Occipital lobe (tissue), 3 donors: Measurements from ENCODE around the gene DPF1. TPM values are rescaled to one million over a fixed set of nuclear protein-coding genes. Genes with fewer than 3 reads are reported as not detected.

Experiments
- DNase-seq: peaks from one replicate; lab custom pipeline; 2025; lab: John Stamatoyannopoulos, UW
- small RNA-seq: library from RNA; depleted of rRNA; stranded (forward); fragments of <200 nt; gene quantifications from one replicate; pipeline ENCODE3, GENCODE V24; 2014
- total RNA-seq: library from RNA; depleted of rRNA; stranded (reverse); fragments of >200 nt; gene quantifications from one replicate; pipeline ENCODE4 v1.2.3, GENCODE V29; 2014

Gene DPF1
- total RNA-seq, 1 donor from 2014 or later: 37.4 TPM

DNA sequence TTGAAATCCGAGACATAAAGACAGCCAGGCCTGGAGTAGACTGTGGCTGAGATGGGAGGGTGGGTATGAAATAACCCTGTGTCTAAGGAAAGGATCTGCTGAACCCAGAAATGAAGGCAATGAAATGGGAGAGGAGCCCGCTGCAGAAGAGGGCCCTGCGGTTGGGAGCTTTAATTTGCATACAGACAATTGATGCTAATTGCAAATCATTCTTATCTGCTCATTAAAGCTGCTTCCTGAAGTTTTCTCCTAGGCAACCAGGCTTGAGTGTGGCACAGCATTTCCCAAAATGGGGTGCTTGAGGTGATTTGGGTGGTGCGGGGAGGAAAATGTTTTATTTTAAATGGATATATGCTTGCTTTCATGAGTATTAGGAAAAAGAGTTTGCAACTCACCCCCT lies 55.4 kb downstream of the DPF1 start:
- DNase-seq: no peak

DNA sequence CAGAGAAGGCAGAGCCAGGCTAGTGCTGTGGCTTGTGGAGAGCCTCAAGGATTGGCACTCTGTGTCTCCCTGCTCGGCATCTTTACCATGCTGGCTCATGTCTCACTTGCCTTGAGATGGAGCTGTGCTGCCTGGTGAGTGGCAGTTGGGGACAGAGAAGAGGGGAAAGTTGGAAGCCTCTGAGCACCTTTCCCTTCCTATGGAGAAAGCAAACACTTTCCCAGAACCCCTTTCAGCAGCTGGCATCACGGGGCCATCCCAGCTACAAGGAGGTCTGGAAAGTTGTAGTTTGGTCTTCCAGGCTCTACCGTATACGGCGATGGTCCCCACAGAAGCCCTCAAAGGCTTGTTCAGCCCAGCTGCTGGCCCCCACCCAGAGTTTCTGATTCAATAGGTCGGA lies 58.7 kb downstream of the DPF1 start:
- DNase-seq: no peak

- DNase-seq: no peak
These were observed 59.5 kb downstream of the DPF1 start for GRCh38 chr19:38164526-38164925.

DNA sequence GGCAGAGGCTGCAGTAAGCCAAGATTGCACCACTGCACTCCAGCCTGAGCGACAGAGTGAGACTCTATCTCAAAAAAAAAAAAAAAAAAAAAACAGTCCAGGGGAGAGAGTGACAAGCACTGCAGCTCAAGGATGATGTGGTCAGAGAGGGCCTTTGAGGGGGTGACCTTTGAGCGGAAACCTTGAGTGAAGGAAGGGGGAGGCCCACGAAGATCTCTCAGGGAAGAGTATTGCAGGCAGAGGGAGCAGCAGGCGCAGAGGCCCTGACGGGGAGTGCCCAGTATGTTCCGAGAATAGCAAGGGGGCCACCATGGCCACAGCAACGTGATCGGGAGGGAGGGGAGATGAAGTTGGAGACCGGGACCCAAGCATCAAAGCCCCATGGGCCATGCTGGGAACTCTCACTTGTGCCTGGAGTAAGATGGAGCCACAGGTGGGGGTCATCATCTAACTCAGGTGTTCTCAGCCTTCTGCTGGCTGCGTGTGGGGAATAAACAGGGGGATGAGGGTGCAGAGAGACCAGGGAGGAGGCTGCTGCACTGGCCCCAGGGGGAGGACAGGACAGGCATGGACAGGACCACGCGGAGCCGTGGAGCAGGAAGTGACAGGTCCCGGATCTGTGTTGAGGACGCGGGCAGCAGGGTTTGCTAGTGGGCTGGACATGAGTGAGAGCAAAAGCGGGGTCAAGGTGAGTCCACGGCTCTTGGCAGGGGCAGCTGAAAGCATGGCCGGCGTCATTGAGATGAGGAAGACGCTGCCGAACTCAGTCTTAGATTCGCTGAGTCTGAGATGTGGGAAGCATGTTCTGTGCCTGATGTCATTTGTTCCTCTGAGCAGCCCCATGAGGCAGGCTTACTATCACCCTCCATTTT lies 60.4 kb downstream of the DPF1 start:
- no peak for DNase-seq

- no peak for DNase-seq
These were observed 61.4 kb downstream of the DPF1 start for GRCh38 chr19:38162632-38163031.

DNA sequence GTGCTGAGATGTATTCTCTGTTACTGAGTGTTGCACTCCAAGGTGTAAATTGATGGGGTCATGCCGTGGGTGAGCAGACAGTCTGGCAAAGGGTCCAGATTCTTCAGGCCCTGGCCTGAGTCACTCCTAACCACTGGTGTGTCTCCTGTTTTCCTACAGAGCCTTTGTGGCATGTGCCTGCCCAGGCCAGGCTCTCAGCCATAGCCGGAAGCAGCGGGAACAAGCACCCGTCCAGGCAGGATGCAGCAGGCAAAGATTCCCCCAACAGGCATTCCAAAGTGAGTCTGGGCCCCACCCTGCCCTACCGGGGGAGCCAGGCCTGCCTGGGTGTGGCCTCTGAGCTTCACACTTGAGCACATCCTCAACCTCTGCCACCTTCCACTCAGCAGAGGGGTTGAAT lies 61.9 kb downstream of the DPF1 start:
- DNase-seq: no peak

Small RNA genes lying within 50 kb of the gene (small RNA-seq; reads per million reads assigned to genes)
- gene RN7SL663P: not detected

Other genes starting within 250 kb of the DPF1 start
- 0.78 TPM for gene PPP1R14A, start 32.2 kb upstream of the DPF1 start, total RNA-seq
- 73.9 TPM for gene SPINT2, start 40.4 kb upstream of the DPF1 start, total RNA-seq
- gene C19orf33, start 80.0 kb upstream of the DPF1 start, total RNA-seq: not detected
- 41.8 TPM for gene YIF1B, start 91.7 kb upstream of the DPF1 start, total RNA-seq
- gene KCNK6, start 95.6 kb upstream of the DPF1 start, total RNA-seq: 0.31 TPM
- gene CATSPERG, start 111.6 kb upstream of the DPF1 start, total RNA-seq: 10.5 TPM
- gene PSMD8, start 150.3 kb upstream of the DPF1 start, total RNA-seq: 102 TPM
- gene GGN, start 163.8 kb upstream of the DPF1 start, total RNA-seq: 0.62 TPM
- gene SPRED3, start 164.5 kb upstream of the DPF1 start, total RNA-seq: 1.4 TPM
- gene FAM98C, start 178.9 kb upstream of the DPF1 start, total RNA-seq: 8.0 TPM
- 0.16 TPM for gene RASGRP4, start 202.0 kb upstream of the DPF1 start, total RNA-seq
- gene RYR1, start 209.5 kb upstream of the DPF1 start, total RNA-seq: 4.5 TPM